ENCODE results near the gene FAM237A.

- no peak for TF ChIP-seq FOXJ3 (CRISPR knock-in tag; IDR thresholded peaks at IDR 0.05)
- TF ChIP-seq CTCF (IDR thresholded peaks at IDR 0.05 in 2 of 3, conservative IDR thresholded peaks at IDR 0.05 in 1 of 3; ENCODE audit: insufficient read depth in 2 of 3, low read depth in 1 of 3, low read length in 3 of 3) = no peak
- no peak for TF ChIP-seq ZNF707 (CRISPR knock-in tag; conservative IDR thresholded peaks at IDR 0.05)
- TF ChIP-seq ZBTB26 (CRISPR knock-in tag; IDR thresholded peaks at IDR 0.05) = no peak
- TF ChIP-seq NONO (IDR thresholded peaks at IDR 0.05; ENCODE audit: low read depth in 2 of 2, low read length in 1 of 2) = no peak
- TF ChIP-seq CTBP1 (IDR thresholded peaks at IDR 0.05; ENCODE audit: borderline replicate concordance) = no peak
- TF ChIP-seq ZHX1 (conservative IDR thresholded peaks at IDR 0.05; ENCODE audit: low read length) = no peak
- no peak for TF ChIP-seq ZSCAN29 (IDR thresholded peaks at IDR 0.05)
- no peak for TF ChIP-seq POLR2AphosphoS5 (IDR thresholded peaks at IDR 0.05; ENCODE audit: control insufficient read depth, insufficient read depth, low read depth, low read length)
- TF ChIP-seq TAF1 (IDR thresholded peaks at IDR 0.05; ENCODE audit: control insufficient read depth, extremely low read depth, insufficient read depth, low read length, severe bottlenecking) = no peak
- no peak for TF ChIP-seq ZFX (CRISPR knock-in tag; IDR thresholded peaks at IDR 0.05)
- TF ChIP-seq PHF8 (IDR thresholded peaks at IDR 0.05; ENCODE audit: borderline replicate concordance, low read length) = no peak
- TF ChIP-seq ZNF77 (CRISPR knock-in tag; IDR thresholded peaks at IDR 0.05) = no peak
These were observed 7.3 kb upstream of the FAM237A start for GRCh38 chr2:206635015-206635414.
